WTC11 (cell line): ENCODE data around the gene SCN8A.

Experiments
- CREM ChIP-seq: sonication (generic); formaldehyde crosslinking; IDR thresholded peaks from 2 replicates; pipeline ENCODE4 v1.8.1; 2022; ENCODE audit warnings: mild to moderate bottlenecking, missing genetic modification reagents, moderate library complexity
- MXD4 ChIP-seq: fragments of 250-450 bp; sonication (Bioruptor Pico); IDR thresholded peaks from 2 replicates; pipeline ENCODE4 v1.8.0; 2021; ENCODE audit warnings: mild to moderate bottlenecking, moderate library complexity, borderline replicate concordance
- OVOL2 ChIP-seq: fragments of 250-450 bp; sonication (Bioruptor Pico); IDR thresholded peaks from 2 replicates; pipeline ENCODE4 v1.9.0; 2021; ENCODE audit warnings: mild to moderate bottlenecking, borderline replicate concordance
- SMAD4 ChIP-seq: sonication (generic); formaldehyde crosslinking; IDR thresholded peaks from 2 replicates; pipeline ENCODE4 v1.8.0; 2022; ENCODE audit warnings: mild to moderate bottlenecking, missing genetic modification reagents
- ZNF138 ChIP-seq: sonication (generic); formaldehyde crosslinking; conservative IDR thresholded peaks from 2 replicates; pipeline ENCODE4 v1.8.1; 2022; ENCODE audit warnings: mild to moderate bottlenecking, moderate library complexity, missing genetic modification reagents
- ZNF423 ChIP-seq: fragments of 250-450 bp; sonication (Bioruptor Pico); IDR thresholded peaks from 2 replicates; pipeline ENCODE4 v2.1.2; 2022; ENCODE audit warnings: mild to moderate bottlenecking, moderate library complexity
- TF ChIP-seq, protein P1 (sequence below): fragments of 200-600 bp; IDR thresholded peaks from 2 replicates; pipeline ENCODE4 v1.8.0; 2022; ENCODE audit warnings: antibody characterized with exemption
- TF ChIP-seq, protein P2 (sequence below): sonication (generic); formaldehyde crosslinking; IDR thresholded peaks from 2 replicates; pipeline ENCODE4 v1.8.1; 2023; ENCODE audit warnings: mild to moderate bottlenecking, missing genetic modification reagents, moderate library complexity
- TF ChIP-seq, protein P3 (sequence below): sonication (generic); formaldehyde crosslinking; conservative IDR thresholded peaks from 2 replicates; pipeline ENCODE4 v1.8.1; 2022; ENCODE audit warnings: mild to moderate bottlenecking, missing genetic modification reagents
- TF ChIP-seq, protein P4 (sequence below): sonication (generic); formaldehyde crosslinking; IDR thresholded peaks from 2 replicates; pipeline ENCODE4 v1.8.1; 2022; ENCODE audit warnings: mild to moderate bottlenecking, missing genetic modification reagents, moderate library complexity, borderline replicate concordance
- TF ChIP-seq, protein P5 (sequence below): sonication (generic); formaldehyde crosslinking; IDR thresholded peaks from 2 replicates; pipeline ENCODE4 v1.8.1; 2023; ENCODE audit warnings: mild to moderate bottlenecking, moderate library complexity, missing genetic modification reagents

DNA sequence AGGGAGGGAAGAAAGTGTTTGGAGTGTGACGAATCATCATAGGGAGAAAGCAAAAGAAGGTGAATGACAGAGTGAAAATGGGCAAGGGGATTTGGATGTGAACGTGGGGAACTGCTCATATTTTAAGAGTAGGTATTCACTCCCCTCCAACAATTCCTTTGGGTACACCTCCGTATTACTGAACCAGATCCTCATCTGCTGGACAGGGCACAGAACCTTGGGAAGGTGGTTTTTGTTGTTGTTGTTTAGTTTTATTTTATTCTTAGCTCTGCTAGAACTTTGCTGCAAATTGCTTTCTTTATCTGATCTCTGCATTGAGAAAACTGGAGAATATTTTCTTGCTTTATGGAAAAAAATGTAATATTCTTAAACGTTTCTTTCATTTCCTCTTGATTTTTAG is 7.1 kb downstream of the SCN8A start:
- TF ChIP-seq, protein P1, sequence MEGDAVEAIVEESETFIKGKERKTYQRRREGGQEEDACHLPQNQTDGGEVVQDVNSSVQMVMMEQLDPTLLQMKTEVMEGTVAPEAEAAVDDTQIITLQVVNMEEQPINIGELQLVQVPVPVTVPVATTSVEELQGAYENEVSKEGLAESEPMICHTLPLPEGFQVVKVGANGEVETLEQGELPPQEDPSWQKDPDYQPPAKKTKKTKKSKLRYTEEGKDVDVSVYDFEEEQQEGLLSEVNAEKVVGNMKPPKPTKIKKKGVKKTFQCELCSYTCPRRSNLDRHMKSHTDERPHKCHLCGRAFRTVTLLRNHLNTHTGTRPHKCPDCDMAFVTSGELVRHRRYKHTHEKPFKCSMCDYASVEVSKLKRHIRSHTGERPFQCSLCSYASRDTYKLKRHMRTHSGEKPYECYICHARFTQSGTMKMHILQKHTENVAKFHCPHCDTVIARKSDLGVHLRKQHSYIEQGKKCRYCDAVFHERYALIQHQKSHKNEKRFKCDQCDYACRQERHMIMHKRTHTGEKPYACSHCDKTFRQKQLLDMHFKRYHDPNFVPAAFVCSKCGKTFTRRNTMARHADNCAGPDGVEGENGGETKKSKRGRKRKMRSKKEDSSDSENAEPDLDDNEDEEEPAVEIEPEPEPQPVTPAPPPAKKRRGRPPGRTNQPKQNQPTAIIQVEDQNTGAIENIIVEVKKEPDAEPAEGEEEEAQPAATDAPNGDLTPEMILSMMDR: no peak
- TF ChIP-seq, protein P2, sequence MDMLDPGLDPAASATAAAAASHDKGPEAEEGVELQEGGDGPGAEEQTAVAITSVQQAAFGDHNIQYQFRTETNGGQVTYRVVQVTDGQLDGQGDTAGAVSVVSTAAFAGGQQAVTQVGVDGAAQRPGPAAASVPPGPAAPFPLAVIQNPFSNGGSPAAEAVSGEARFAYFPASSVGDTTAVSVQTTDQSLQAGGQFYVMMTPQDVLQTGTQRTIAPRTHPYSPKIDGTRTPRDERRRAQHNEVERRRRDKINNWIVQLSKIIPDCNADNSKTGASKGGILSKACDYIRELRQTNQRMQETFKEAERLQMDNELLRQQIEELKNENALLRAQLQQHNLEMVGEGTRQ (CRISPR knock-in tag): no peak
- TF ChIP-seq ZNF423 (no peak), OVOL2 (CRISPR knock-in tag) (no peak), MXD4 (CRISPR knock-in tag) (no peak), ZNF138 (CRISPR knock-in tag) (no peak), SMAD4 (CRISPR knock-in tag) (no peak), CREM (no peak)
- TF ChIP-seq, protein P3, sequence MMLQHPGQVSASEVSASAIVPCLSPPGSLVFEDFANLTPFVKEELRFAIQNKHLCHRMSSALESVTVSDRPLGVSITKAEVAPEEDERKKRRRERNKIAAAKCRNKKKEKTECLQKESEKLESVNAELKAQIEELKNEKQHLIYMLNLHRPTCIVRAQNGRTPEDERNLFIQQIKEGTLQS: no peak
- TF ChIP-seq, protein P4, sequence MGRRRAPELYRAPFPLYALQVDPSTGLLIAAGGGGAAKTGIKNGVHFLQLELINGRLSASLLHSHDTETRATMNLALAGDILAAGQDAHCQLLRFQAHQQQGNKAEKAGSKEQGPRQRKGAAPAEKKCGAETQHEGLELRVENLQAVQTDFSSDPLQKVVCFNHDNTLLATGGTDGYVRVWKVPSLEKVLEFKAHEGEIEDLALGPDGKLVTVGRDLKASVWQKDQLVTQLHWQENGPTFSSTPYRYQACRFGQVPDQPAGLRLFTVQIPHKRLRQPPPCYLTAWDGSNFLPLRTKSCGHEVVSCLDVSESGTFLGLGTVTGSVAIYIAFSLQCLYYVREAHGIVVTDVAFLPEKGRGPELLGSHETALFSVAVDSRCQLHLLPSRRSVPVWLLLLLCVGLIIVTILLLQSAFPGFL: no peak
- TF ChIP-seq, protein P5, sequence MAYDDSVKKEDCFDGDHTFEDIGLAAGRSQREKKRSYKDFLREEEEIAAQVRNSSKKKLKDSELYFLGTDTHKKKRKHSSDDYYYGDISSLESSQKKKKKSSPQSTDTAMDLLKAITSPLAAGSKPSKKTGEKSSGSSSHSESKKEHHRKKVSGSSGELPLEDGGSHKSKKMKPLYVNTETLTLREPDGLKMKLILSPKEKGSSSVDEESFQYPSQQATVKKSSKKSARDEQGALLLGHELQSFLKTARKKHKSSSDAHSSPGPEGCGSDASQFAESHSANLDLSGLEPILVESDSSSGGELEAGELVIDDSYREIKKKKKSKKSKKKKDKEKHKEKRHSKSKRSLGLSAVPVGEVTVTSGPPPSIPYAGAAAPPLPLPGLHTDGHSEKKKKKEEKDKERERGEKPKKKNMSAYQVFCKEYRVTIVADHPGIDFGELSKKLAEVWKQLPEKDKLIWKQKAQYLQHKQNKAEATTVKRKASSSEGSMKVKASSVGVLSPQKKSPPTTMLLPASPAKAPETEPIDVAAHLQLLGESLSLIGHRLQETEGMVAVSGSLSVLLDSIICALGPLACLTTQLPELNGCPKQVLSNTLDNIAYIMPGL: no peak
